Esophagus squamous epithelium (tissue), 4 donors: ENCODE data around the gene MBD3.

Source experiments
- POLR2A ChIP-seq, 4 donors: fragments of 450-650 bp; IDR thresholded peaks; one replicate each; pipeline ENCODE4 v1.6.1; 2017; ENCODE audit warnings: antibody characterized with exemption in 4 of 4, mild to moderate bottlenecking in 4 of 4, moderate library complexity in 3 of 4
- TF ChIP-seq, protein P1 (sequence below), 6 experiments: fragments of 450-650 bp in 4 of 6; fragments of 200-600 bp in 2 of 6; sonication (generic) in 2 of 6; IDR thresholded peaks; one replicate each; pipeline ENCODE4 v1.5.1; 2016 to 2019; ENCODE audit warnings: antibody characterized with exemption in 6 of 6, mild to moderate bottlenecking in 4 of 6, moderate library complexity in 4 of 6

- TF ChIP-seq, protein P1, sequence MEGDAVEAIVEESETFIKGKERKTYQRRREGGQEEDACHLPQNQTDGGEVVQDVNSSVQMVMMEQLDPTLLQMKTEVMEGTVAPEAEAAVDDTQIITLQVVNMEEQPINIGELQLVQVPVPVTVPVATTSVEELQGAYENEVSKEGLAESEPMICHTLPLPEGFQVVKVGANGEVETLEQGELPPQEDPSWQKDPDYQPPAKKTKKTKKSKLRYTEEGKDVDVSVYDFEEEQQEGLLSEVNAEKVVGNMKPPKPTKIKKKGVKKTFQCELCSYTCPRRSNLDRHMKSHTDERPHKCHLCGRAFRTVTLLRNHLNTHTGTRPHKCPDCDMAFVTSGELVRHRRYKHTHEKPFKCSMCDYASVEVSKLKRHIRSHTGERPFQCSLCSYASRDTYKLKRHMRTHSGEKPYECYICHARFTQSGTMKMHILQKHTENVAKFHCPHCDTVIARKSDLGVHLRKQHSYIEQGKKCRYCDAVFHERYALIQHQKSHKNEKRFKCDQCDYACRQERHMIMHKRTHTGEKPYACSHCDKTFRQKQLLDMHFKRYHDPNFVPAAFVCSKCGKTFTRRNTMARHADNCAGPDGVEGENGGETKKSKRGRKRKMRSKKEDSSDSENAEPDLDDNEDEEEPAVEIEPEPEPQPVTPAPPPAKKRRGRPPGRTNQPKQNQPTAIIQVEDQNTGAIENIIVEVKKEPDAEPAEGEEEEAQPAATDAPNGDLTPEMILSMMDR (IDR thresholded peaks at IDR 0.05), result peak in 1 of 6 experiments; percentile 14
- no peak for TF ChIP-seq POLR2A (IDR thresholded peaks at IDR 0.05)
Observed at GRCh38 chr19:1590641-1591397, 1.8 kb downstream of the MBD3 start.
